Smooth muscle cell of the brain vasculature (primary cell): ENCODE results near the gene CEACAM5.
"Not testable (repeated sequence)": the region's sequence is repeated elsewhere in the genome, so short reads cannot be mapped to it uniquely, and the experiment has no call there.

Experiments used
- DNase-seq: peaks from one replicate; pipeline ENCODE4 v3.0.0-alpha.2; 2012; ENCODE audit warnings: low read depth, low spot score

CEACAM5 gene

GRCh38 chr19:41740415-41741243 lies 32.2 kb downstream of the CEACAM5 start:
- no peak for DNase-seq

GRCh38 chr19:41741244-41741554 lies 32.8 kb downstream of the CEACAM5 start:
- no peak for DNase-seq

- DNase-seq: no peak
These were observed 36.4 kb downstream of the CEACAM5 start for GRCh38 chr19:41744850-41745249.

GRCh38 chr19:41745756-41746155 lies 37.3 kb downstream of the CEACAM5 start:
- no peak for DNase-seq

GRCh38 chr19:41746593-41747227 lies 38.3 kb downstream of the CEACAM5 start:
- no peak for DNase-seq

- no peak for DNase-seq
These were observed 39.6 kb downstream of the CEACAM5 start for GRCh38 chr19:41748012-41748411.

GRCh38 chr19:41750248-41751134 lies 42.1 kb downstream of the CEACAM5 start:
- not testable (repeated sequence) for DNase-seq

- DNase-seq: no peak
These were observed 44.7 kb downstream of the CEACAM5 start for GRCh38 chr19:41753159-41753558.

- DNase-seq: no peak
These were observed 45.6 kb downstream of the CEACAM5 start for GRCh38 chr19:41753936-41754529.

- no peak for DNase-seq
These were observed 47.0 kb downstream of the CEACAM5 start, which contains the start of gene CEACAM6 for GRCh38 chr19:41755328-41755913. TSS of gene CEACAM6 (plus strand) at chr19:41755530. CDS start at chr19:41755639, 109 bp downstream.

- DNase-seq: no peak
These were observed 50.4 kb downstream of the CEACAM5 start for GRCh38 chr19:41758846-41759245.

- no peak for DNase-seq
These were observed 58.7 kb downstream of the CEACAM5 start for GRCh38 chr19:41767115-41767514.

GRCh38 chr19:41768105-41768504 lies 59.7 kb downstream of the CEACAM5 start:
- not testable (repeated sequence) for DNase-seq

- DNase-seq: no peak
These were observed 61.2 kb downstream of the CEACAM5 start for GRCh38 chr19:41769608-41770007.

GRCh38 chr19:41771410-41771809 lies 63.0 kb downstream of the CEACAM5 start:
- DNase-seq: no peak

GRCh38 chr19:41774515-41774980 lies 66.1 kb downstream of the CEACAM5 start:
- DNase-seq: no peak

GRCh38 chr19:41776700-41777099 lies 68.3 kb downstream of the CEACAM5 start:
- no peak for DNase-seq
